Measurements from ENCODE around the gene DCTN2. TPM values are rescaled to one million over a fixed set of nuclear protein-coding genes. Genes with fewer than 3 reads are reported as not detected.
A peak's percentile ranks its signal among the peaks of the same experiment; 100 is the strongest.

The DCTN2 gene
- total RNA-seq, 2 experiments from 2014 or later, result 80.9 to 85.1 TPM

DNA sequence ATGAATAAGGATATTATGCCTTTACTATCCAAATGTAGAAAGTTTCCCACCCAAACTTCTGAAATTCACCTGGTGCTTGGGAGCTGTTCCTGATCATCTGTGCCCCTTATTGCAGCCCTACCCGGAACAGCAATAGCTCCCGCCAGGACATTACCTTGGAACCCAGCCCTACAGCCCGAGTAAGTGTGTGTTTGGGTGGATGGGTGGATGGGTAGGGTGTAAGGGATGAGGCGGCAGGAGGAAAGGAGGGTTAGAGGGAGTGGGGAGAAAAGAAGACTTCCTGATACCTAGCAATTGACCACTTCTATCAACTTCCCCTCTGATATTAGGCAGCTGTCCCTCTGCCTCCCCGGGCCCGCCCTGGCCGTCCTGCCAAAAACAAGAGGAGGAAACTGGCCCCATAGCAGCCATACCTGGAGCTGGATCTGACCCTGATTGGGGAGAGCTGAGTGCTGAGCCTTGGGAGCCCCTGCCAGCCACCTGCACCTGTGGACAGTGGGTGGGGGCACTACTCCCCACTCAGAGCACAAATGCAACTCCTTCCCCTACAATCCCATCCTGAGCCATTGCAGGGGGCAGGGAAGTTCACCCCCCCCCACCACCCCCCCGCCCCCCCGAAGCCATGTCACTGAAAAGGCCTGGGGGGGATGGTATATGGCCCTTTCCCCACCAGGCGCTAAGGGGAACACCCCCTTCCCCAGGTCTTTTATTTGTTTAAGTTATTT is 18.0 kb downstream of the DCTN2 start:
- no peaks in the 10 kb centered on the region for H3K9me3 Mint-ChIP-seq
- no peak overlapping the region for H3K4me3 Mint-ChIP-seq
- CTCF ChIA-PET, result no interaction called here
- H3K36me3 Mint-ChIP-seq (ENCODE audit: low read depth), result peaks cover 63% of the 10 kb centered on the region
- peaks cover 17% of the 10 kb centered on the region for H3K4me1 Mint-ChIP-seq
- H3K27me3 Mint-ChIP-seq, result no peaks in the 10 kb centered on the region
- DNase-seq, result no peak
- POLR2A ChIA-PET, result no interaction called here
- H3K27ac Mint-ChIP-seq, result no peak overlapping the region

- Mint-ChIP-seq H3K4me1 (peaks cover 25% of the 10 kb centered on the region), H3K36me3 (ENCODE audit: low read depth) (peaks cover 64% of the 10 kb centered on the region), H3K27ac (no peak overlapping the region), H3K4me3 (no peak overlapping the region), H3K27me3 (no peaks in the 10 kb centered on the region), H3K9me3 (no peaks in the 10 kb centered on the region)
- CTCF ChIA-PET, result no interaction called here
- no peak for DNase-seq
- POLR2A ChIA-PET, result no interaction called here
Measured at GRCh38 chr12:57528176-57528575, 18.8 kb downstream of the DCTN2 start.

- Mint-ChIP-seq H3K36me3 (ENCODE audit: low read depth) (peaks cover 54% of the 10 kb centered on the region), H3K4me1 (peaks cover 28% of the 10 kb centered on the region), H3K9me3 (no peaks in the 10 kb centered on the region), H3K27ac (no peak overlapping the region), H3K27me3 (no peaks in the 10 kb centered on the region), H3K4me3 (no peak overlapping the region)
- no peak for DNase-seq
- CTCF ChIA-PET, result interaction anchor here (0.6 to 1.3 kb wide), 3 partner anchors 19 to 68 kb away, joined by 3 to 5 read pairs (median 4); no protein-coding TSS in a partner anchor
- POLR2A ChIA-PET, result interaction anchor here (1.6 to 1.8 kb wide), 2 partner anchors 11 to 19 kb away, joined by 4 to 6 read pairs; no protein-coding TSS in a partner anchor
Measured at GRCh38 chr12:57527184-57527583, 19.8 kb downstream of the DCTN2 start.

GRCh38 chr12:57526477-57527126 is 20.4 kb downstream of the DCTN2 start:
- Mint-ChIP-seq H3K27ac (no peak overlapping the region), H3K27me3 (no peaks in the 10 kb centered on the region)
- CTCF ChIA-PET, result interaction anchor here (0.6 to 1.3 kb wide), 3 partner anchors 20 to 68 kb away, joined by 3 to 5 read pairs (median 4); no protein-coding TSS in a partner anchor

DNA sequence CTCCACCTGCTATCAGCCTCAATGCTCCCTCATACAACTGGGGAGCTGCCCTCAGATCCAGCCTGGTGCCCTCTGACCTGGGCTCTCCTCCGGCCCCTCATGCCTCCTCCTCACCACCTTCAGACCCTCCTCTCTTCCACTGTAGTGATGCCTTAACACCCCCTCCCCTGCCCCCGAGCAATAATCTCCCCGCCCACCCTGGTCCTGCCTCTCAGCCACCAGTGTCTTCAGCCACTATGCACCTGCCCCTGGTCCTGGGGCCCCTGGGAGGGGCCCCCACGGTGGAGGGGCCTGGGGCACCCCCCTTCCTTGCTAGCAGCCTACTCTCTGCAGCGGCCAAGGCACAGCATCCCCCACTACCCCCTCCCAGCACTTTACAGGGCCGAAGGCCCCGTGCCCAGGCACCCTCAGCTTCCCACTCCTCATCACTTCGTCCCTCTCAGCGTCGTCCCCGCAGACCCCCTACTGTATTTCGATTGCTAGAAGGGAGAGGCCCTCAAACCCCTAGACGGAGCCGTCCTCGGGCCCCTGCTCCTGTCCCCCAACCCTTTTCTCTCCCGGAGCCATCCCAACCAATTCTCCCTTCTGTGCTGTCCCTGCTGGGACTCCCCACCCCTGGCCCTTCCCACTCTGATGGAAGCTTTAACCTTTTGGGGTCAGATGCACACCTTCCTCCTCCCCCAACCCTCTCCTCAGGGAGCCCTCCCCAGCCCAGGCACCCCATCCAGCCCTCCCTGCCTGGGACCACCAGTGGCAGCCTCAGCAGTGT is 21.2 kb downstream of the DCTN2 start:
- DNase-seq, result no peak
- H3K4me3 Mint-ChIP-seq, result no peak overlapping the region
- H3K4me1 Mint-ChIP-seq, result peaks cover 42% of the 10 kb centered on the region
- no peak overlapping the region for H3K27ac Mint-ChIP-seq
- peaks cover 45% of the 10 kb centered on the region for H3K36me3 Mint-ChIP-seq (ENCODE audit: low read depth)
- no peaks in the 10 kb centered on the region for H3K9me3 Mint-ChIP-seq
- H3K27me3 Mint-ChIP-seq, result no peaks in the 10 kb centered on the region
- CTCF ChIA-PET, result interaction anchor here (0.9 to 2.0 kb wide), 2 partner anchors 67 kb away, joined by 3 to 7 read pairs; partner anchors contain the start of gene GLI1
- POLR2A ChIA-PET, result interaction anchor here (1.6 to 1.8 kb wide), 3 partner anchors 11 to 20 kb away, joined by 4 to 6 read pairs (median 4); no protein-coding TSS in a partner anchor

More at GRCh38 chr12:57526477-57527126, 20.4 kb downstream of the DCTN2 start:
- Mint-ChIP-seq H3K9me3 (no peaks in the 10 kb centered on the region), H3K4me3 (no peak overlapping the region), H3K4me1 (peaks cover 34% of the 10 kb centered on the region), H3K36me3 (ENCODE audit: low read depth) (peaks cover 51% of the 10 kb centered on the region)
- POLR2A ChIA-PET, result interaction anchor here (1.6 to 1.8 kb wide), 3 partner anchors 11 to 19 kb away, joined by 4 to 6 read pairs (median 4); no protein-coding TSS in a partner anchor
- DNase-seq, result no peak

- Mint-ChIP-seq H3K27me3 (no peaks in the 10 kb centered on the region), H3K4me3 (peak overlapping the region; percentile 88), H3K9me3 (no peaks in the 10 kb centered on the region), H3K36me3 (ENCODE audit: low read depth) (peaks cover 44% of the 10 kb centered on the region), H3K27ac (no peak overlapping the region), H3K4me1 (peaks cover 42% of the 10 kb centered on the region)
- no peak for DNase-seq
- CTCF ChIA-PET, result interaction anchor here (0.9 to 2.2 kb wide), 3 partner anchors 49 to 66 kb away, joined by 3 to 7 read pairs (median 7); partner anchors contain the start of gene GLI1
- POLR2A ChIA-PET, result interaction anchor here (0.7 to 2.8 kb wide), 8 partner anchors 10 to 48 kb away, joined by 3 to 20 read pairs (median 4); partner anchors contain the start of genes ARHGAP9 and DCTN2
Measured at GRCh38 chr12:57524814-57525614, 22.0 kb downstream of the DCTN2 start.

GRCh38 chr12:57523706-57524614 is 23.0 kb downstream of the DCTN2 start:
- DNase-seq, result no peak
- peak overlapping the region; percentile 88 for H3K4me3 Mint-ChIP-seq
- no peaks in the 10 kb centered on the region for H3K27me3 Mint-ChIP-seq
- ChIA-PET CTCF (interaction anchor here (0.8 to 2.2 kb wide), 6 partner anchors 22 to 65 kb away, joined by 3 to 7 read pairs (median 4); partner anchors contain the start of gene GLI1), POLR2A (interaction anchor here (0.6 to 2.8 kb wide), 11 partner anchors 9 to 49 kb away, joined by 3 to 20 read pairs (median 3); partner anchors contain the start of genes ARHGAP9 and DCTN2)
- peak overlapping the region; percentile 86 for H3K27ac Mint-ChIP-seq
- H3K36me3 Mint-ChIP-seq (ENCODE audit: low read depth), result peaks cover 46% of the 10 kb centered on the region
- peaks cover 48% of the 10 kb centered on the region for H3K4me1 Mint-ChIP-seq
- H3K9me3 Mint-ChIP-seq, result no peaks in the 10 kb centered on the region

DNA sequence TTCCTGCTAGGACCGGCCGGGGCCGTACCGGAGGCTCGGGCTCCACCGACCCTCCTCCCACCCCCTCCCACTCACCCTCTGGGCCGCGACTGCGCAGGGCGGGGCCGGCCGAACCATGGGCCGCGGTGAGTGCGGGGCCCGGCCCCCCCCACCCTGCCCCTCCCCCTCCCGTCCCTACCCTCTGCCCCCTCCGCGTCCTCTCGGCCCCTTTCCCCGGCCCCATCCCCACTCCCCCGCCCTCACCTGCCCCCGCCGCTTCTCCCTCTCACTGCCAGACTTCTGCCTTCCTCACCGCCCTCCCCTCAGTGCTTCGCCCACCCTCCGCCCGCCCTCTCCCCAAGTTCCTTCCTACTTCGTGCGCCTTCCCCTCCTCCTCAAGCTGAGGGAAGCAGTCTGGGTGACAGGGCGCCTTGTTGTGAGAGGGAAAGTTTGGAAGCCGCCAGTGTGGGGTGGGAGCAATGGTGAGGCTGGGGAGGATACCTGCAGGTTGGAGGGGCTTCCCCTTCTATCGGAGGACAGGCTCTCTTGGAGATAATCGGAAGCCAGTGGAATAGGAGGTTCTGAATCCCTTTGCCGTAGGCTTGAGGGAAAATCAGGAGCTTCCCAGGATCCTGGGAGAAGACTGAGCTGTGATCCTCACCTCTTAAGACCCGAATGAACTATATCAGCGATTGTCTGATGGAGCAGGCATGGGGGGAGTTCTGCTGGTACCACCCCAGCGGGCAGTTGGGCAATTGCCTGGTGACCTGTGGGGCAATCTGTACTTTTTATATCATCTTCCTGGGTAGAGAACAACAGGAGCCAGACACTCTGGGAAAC is 23.9 kb downstream of the DCTN2 start:
- H3K9me3 Mint-ChIP-seq, result no peaks in the 10 kb centered on the region
- H3K36me3 Mint-ChIP-seq (ENCODE audit: low read depth), result peaks cover 48% of the 10 kb centered on the region
- peak overlapping the region; percentile 86 for H3K27ac Mint-ChIP-seq
- CTCF ChIA-PET, result interaction anchor here (0.8 to 2.2 kb wide), 4 partner anchors 23 to 60 kb away, joined by 3 to 7 read pairs (median 4); no protein-coding TSS in a partner anchor
- peaks cover 56% of the 10 kb centered on the region for H3K4me1 Mint-ChIP-seq
- H3K4me3 Mint-ChIP-seq, result peak overlapping the region; percentile 88
- no peaks in the 10 kb centered on the region for H3K27me3 Mint-ChIP-seq
- no peak for DNase-seq
- POLR2A ChIA-PET, result interaction anchor here (1.1 to 2.8 kb wide), 3 partner anchors 8 to 48 kb away, joined by 3 to 20 read pairs (median 9); partner anchors contain the start of gene DCTN2

DNA sequence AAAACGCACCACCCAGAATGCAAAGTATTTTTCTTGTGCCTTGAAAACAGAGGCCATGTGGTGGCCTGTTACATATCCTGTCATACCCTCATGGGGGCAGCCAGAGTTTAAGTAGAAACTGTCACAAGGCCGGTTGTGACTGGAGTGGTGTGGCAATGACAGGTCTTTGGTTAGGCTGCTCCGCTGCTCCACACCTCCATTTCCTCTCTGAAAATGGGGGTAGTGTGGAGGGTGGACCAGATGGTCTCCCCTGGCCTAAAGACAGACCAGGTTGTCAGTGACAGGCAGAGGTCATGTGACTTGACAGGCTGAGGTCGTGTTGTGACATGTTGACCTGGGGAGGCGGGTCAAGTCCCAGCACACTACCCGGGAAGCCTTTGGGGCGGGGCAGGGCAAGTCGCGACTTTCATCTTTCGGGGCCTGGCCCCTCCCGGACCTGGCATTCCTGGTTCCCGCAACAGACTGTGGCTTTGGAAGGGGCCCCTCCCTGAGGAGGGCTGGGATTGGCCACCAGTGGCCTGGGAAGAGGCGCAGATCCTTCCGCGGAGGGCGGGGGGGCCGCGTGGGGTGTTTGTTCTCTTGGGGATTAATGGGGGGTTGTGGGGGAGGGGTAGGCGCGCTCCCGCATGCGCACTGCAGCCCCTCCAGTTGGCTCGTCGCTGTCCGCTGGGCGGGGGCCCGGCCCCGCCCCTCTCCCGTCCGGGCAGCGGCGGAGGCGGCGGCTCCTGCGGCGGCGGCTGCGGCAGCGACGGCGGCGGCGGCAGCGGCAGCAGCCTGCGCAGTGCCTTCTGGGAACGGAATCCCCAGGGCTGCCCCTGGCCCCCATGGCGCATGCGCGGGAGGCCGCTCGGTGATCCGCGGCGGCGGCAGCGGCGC is 24.7 kb downstream of the DCTN2 start, which contains the start of gene MBD6:
Gene MBD6, plus strand, starts transcription at position 814 of the 876 bp plus-strand sequence. CDS start 1,480 bp downstream, outside the sequence.
- Mint-ChIP-seq H3K4me1 (peaks cover 60% of the 10 kb centered on the region), H3K27ac (peak within 1 kb of the TSS; percentile 100), H3K4me3 (peak within 1 kb of the TSS; percentile 88), H3K27me3 (no peaks in the 10 kb centered on the region), H3K36me3 (ENCODE audit: low read depth) (peaks cover 48% of the 10 kb centered on the region), H3K9me3 (no peaks in the 10 kb centered on the region)
- CTCF ChIA-PET, result no interaction called here
- POLR2A ChIA-PET, result interaction anchor here (2.8 kb wide), 1 partner anchor 24 kb away, joined by 20 read pairs; the partner anchor contains the start of gene DCTN2
- DNase-seq, result peak; percentile 92

Measured in activated CD4-positive, alpha-beta memory T cell treated with anti-CD3 and anti-CD28 coated beads, Interleukin-2, amount 10 ng/mL, durations not matched to agents 7 days and 5 days (primary cell).